NCI-H1105 (cell line): ENCODE data around the gene OOSP2.

Source experiments
- DNase-seq: peaks from one replicate; lab custom pipeline; 2025; lab: John Stamatoyannopoulos, UW

OOSP2 gene

DNA sequence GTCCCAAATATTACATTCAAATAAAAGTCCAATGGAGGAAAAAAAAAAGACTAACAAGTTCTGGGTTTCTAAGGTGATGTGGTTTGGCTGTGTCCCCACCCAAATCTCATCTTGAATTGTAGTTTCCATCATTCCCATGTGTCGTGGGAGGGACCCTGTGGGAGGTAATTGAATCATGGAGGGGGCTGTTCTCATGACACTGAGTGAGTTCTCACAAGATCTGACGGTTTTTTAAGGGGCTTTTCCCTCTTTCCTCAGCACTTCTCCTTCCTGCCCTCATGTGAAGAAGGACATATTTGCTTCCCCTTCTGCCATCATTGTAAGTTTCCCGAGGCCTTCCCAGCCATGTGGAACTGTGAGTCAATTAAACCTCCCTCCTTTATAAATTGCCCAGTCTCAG, 40.3 kb downstream of the OOSP2 start:
- DNase-seq: no peak

DNA sequence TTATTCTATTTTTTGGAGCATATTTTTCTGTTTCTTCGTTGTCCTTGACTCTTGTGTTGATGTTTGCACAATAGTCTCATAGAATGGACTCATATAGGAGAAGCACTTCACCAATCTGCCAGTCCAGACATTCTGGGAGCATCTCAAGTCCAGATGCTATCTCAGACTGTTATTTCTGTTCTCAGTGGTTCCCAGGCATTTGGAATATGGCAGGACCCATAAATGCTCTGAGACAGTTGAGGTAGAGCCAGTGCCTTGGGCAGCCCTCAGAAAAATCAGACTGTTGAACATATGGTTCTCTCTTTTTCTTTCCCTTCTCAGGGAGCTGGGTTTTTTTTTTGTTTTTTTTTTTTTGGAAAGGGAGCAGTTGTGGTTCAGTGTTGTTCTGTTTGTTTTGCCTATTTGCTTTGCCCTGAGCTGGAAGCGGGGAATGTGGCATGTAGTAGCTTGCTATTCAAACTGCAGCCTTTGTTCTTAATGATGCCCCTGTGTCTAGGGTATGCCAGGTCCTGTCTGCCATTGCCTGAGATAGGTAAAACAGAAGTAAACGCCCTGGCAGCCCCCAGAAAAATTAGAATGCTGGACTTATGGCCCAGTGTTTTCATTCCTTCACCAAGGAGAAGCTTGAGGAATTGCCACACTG, 44.5 kb downstream of the OOSP2 start:
- DNase-seq: peak; percentile 47

DNA sequence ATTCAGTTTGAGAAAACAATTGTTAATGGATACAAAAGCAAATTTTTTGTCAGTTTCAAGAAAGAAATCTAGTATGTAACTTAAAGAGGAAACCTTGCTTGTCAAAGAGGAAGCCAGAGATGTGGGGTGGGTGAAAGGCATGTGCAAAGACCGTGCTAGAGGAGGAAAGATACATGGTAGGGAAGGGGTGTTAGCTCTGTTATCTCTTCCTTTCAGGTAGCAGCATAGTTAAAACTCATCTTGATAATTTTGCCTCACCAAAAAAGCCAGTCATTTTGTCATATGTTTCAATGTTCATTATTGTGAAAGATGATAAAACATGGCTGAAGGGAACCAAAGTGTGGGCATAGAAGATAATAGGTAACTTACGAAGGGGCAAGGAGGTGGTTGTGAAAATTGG, 45.7 kb downstream of the OOSP2 start:
- DNase-seq: no peak

DNA sequence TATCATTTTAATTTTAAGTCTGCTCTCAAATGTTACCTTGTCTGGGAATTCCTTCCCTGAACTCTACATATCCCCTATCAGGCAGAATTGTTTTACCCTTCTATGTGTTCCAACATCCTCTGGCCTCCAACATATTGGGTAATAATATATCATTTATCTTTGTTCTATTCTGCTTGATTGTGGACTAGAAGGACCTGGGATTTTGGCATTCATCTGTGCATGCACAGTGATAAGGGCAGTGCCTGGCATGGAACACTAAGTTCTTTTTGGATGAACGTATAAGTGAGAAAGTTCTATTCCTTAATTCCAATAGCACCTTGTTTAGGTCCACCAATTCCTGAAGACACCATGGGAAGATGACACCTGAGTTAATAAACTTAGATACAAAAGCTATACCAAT, 47.0 kb downstream of the OOSP2 start:
- DNase-seq: no peak

DNA sequence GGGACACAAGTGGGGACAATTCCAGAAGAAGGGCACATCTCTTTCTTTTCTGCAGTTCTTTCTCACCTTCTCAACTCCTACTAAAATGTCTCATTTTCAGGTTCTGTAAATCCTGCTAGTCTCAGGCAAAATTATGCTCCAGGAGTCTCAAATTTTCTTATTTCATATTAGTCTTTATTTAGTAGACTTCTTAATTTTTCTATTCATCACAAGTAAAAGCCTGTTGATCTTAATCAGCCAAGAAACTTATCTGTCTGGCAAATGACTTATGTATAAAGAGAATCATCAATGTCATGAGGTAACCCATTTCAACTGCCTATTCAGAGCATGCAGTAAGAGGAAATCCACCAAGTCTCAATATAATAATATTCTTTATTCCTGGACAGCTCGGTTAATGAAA, 48.2 kb downstream of the OOSP2 start, which contains the start of gene MS4A2:
TSS of gene MS4A2 (plus strand) at position 301 of the 400 bp plus-strand sequence. CDS start 102 bp downstream, outside the sequence.
- no peak for DNase-seq

DNA sequence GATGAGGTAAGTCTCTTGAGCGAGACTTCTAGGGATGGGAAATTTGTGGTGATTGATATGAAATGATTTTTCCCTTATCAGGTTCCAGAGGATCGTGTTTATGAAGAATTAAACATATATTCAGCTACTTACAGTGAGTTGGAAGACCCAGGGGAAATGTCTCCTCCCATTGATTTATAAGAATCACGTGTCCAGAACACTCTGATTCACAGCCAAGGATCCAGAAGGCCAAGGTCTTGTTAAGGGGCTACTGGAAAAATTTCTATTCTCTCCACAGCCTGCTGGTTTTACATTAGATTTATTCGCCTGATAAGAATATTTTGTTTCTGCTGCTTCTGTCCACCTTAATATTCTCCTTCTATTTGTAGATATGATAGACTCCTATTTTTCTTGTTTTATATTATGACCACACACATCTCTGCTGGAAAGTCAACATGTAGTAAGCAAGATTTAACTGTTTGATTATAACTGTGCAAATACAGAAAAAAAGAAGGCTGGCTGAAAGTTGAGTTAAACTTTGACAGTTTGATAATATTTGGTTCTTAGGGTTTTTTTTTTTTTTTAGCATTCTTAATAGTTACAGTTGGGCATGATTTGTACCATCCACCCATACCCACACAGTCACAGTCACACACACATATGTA, 55.4 kb downstream of the OOSP2 start:
- no peak for DNase-seq

DNA sequence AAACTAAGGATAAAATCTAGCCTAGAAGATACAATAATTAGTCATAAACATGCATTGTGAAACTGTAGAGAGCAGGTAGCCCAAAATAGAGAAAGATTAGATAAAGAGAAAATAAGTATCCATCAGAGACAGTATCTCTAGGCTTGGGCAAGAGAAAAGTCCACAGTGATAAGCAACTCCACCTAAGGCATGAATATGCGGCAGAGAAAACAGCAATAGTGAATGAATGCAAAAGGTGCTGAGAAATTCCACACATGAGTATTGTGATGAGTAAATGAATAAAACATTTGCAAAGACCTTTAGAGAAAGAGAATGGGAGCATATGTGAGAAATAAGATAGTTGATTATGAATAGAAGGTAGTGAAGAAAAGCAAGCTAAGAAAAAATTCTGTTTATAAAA, 57.0 kb downstream of the OOSP2 start:
- DNase-seq: no peak
